AG09319 (cell line): ENCODE data around the gene ZIC4.

Experiments
- DNase-seq: peaks from one replicate; pipeline ENCODE4 v3.0.0-alpha.2; 2010; ENCODE audit warnings: low read depth; ENCODE audit errors: extremely low read depth
- TF ChIP-seq, protein P1 (sequence below): IDR thresholded peaks from 2 replicates; pipeline ENCODE4 v1.5.1; 2011; ENCODE audit warnings: low read depth, mild to moderate bottlenecking, inconsistent platforms, low read length, moderate library complexity

The ZIC4 gene

DNA sequence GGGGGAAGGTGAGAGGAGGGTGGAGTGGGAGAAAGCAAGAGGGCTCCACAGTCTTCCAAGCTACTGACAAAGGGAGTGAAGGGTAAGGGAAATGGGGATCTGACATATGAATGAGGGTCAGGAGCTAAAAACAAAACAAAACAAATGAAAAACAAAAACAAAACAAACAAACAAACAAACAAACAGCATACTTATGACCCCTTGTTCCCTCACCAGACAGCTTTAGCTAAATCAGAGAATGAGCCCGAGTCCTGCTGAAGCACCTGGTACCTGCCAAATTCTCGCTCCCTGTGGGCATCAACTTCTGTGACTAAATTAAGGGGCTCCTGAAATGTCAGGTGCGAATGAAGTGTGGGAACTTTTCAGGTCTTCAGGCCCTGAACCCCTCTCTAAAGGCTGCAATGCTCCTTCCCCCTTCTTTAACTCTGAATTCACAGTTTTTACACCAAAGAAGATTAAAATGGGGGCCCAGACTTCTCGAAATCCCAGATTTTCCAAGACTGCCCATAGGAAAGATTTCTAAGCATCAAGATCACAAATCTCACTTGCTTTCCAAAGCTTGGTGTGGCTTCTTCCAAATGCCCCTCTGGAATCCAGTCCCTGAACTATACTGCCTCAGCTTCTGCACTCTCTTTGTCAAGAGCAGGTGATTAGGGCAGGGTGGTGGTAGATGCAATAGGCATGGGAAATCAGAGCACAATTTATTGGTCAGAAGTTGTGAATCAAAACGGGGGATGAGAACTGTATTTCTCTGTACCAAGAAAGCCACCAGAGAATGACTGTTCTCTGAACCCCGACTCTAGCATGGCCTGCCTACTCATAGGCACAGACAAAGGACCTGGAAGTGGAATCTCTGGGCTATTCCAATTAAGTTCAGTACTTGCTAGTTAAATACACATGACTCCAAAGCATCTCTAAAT lies 40.9 kb downstream of the ZIC4 start:
- no peak for DNase-seq
- TF ChIP-seq, protein P1, sequence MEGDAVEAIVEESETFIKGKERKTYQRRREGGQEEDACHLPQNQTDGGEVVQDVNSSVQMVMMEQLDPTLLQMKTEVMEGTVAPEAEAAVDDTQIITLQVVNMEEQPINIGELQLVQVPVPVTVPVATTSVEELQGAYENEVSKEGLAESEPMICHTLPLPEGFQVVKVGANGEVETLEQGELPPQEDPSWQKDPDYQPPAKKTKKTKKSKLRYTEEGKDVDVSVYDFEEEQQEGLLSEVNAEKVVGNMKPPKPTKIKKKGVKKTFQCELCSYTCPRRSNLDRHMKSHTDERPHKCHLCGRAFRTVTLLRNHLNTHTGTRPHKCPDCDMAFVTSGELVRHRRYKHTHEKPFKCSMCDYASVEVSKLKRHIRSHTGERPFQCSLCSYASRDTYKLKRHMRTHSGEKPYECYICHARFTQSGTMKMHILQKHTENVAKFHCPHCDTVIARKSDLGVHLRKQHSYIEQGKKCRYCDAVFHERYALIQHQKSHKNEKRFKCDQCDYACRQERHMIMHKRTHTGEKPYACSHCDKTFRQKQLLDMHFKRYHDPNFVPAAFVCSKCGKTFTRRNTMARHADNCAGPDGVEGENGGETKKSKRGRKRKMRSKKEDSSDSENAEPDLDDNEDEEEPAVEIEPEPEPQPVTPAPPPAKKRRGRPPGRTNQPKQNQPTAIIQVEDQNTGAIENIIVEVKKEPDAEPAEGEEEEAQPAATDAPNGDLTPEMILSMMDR = no peak

DNA sequence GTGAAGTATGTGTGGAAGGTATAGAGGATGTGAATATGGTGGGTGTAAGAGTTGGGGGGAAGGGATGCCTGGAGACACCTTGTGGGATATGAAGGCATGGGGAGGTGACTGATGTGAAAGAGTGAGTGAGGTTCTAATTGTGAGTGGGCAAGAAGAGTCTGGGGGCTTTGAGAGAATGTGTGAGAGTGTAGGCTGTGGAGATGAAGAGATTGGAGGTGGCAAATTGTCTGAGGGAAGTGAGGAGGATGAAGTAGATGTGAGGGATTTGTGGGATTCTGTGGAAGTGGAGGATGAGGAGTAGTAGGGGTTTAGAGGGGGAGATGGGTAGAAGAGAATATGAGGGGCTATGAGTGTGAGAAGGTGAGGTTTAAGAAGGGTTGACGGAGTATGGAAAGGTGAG lies 41.6 kb downstream of the ZIC4 start:
- TF ChIP-seq, protein P1 = no peak
- no peak for DNase-seq

DNA sequence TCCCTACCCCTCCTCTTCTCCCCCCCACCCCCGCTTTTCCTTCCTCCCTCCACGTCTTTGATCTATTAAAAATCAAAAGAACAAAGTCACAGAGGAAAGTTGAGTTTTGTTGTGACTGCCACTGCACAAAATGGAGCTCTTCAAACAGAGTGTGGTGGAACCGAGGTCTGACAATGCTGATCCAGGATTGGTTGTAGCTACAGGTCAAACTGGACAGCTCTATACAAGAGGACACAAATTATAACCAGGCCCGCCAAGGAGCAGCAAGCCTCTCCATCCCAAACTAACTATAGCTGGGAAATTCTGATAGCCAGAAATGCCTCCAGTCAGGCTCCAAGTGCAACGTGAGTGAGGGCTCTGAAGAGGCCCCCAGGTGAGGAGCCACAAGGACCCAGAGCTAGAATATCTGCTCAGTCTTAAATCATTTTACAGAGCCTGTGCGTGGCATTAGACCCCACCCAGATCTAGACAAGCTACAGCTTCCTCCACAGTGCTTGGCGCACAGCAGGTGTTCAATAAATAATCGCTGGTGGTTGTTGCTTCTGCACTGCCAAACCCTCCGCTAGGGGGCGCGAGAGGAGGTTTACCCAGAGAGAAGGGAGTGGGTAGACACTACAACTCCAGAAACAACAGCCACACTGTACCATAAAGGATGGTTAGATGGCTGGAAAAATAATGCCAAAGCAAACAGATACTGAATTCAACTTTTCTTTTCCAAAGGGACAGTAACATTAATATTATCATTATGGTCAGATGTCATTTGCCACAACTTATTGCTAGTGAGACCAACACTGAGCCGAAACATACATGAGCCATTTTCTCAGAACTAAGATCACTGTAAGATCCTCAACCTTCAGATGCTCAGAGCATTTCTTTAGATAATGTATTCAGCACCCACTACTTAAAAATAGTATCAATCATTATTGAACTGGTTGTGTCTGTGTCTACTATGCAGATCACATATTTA lies 44.6 kb downstream of the ZIC4 start:
- DNase-seq = no peak
- TF ChIP-seq, protein P1 = peak; percentile 37

DNA sequence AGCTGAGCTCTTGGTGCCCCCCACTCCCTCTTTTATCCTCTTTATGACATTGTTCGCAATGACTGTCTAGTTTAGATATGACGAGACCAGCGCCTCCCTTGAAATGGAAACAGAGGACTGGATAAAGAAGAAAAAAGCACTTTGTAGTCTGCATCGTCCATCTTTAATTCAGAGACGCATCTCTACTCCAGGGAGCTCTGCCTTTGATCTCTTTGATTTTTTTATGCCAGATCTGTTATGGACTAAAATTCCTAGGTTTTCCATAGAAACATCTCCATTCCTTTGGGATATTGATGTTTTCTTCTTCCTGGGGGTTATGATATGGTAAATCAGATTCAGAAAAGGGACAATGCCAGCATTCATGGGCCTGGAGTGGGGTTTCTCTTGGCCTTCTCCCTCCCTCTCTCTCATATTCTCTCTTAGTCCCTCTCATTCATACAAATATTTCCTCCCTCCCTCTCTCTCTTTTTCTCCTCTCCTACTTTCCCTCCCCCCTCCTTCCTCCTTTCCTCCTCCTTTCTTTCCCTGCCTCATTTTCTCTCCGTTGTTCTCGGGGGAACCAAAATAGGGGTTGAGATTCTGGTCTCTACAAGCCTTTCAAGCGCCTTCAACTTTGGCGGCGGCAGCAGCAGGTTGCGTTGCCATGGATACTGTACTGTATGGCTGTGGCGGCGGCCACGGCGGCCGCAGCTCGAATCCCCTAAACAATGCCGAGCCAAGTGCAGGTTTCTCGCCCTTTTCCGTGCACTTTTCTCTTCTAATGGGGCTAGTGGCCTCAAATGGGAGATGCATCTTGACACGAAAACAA lies 45.5 kb downstream of the ZIC4 start:
- TF ChIP-seq, protein P1 = no peak
- DNase-seq = no peak

DNA sequence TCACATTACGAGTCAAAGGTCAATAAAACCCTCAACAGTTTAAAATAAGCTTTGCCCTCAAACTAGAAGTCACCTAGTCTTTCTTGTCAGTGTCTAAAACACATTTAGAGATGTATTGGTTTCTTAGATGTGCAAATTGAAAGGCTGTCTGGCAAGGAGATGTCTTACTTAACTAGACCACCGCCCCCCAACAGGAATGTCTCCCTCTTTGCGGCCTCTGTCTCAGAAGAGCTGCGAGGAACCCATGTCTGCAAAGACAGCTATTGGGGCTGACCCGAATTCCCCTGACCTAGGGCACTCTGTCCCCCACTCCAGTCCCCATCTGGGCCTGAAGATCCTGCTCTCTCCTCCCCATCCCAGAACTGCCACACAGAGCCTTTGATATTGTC lies 46.3 kb downstream of the ZIC4 start:
- no peak for DNase-seq
- TF ChIP-seq, protein P1 = no peak

DNA sequence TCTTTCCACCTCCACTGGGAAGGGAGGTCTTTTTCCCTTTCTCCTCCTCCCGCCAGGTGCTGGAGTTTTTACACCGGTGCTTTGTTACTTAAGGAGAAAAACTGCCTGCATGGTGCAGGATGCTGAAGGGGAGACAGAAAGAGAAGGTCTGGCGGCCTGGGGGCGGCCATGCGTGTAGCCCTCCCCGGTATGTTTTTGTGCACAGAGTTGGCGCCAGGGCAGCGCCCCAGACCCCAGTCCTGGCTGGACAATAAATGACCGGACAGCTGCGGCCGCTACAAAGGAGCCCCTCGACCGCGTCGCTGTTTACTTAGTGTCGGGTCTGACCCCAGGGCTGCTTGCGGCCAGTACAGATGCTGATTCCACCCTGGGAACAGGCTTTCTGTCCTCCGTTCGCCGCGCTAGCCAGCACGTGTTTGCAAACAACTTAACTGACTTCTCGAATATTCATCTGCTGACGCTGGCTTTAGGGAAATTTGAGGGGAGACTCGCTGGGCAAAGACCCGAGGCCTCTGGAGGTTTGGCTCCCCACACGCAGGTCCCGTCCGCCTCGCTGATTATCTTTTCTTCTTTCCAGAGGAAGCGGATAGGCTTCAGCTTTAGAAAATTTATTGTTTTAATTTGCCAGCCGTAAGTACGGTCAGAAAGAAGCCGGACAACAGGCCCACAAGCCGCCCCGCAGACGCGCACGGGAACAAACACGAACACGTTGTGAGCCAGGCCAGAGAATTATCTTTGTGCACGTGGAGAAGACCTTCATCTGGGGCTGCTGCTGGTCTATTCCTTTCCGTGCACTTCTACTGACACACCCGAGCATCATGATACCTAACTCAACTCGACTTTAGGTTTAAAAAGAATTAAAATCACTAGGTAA lies 46.9 kb downstream of the ZIC4 start:
- TF ChIP-seq, protein P1 = no peak

More for the DNA sequence above, 46.9 kb downstream of the ZIC4 start:
- no peak for DNase-seq
